A549 (cell line): ENCODE data around the gene TAF11L14.
"Not testable (repeated sequence)": the region's sequence is repeated elsewhere in the genome, so short reads cannot be mapped to it uniquely, and the experiment has no call there.

Experiments used
- CTCF ChIP-seq: fragments of >200 bp; sonication (Bioruptor Twin); formaldehyde crosslinking; IDR thresholded peaks from 3 replicates; pipeline ENCODE4 v1.5.1; 2016
- ESRRA ChIP-seq: fragments of 150-350 bp; IDR thresholded peaks from 2 replicates; pipeline ENCODE4 v1.6.1; 2014; ENCODE audit warnings: mild to moderate bottlenecking, low read length, borderline replicate concordance
- FOSB ChIP-seq: fragments of 250-450 bp; sonication (Bioruptor Pico); IDR thresholded peaks from 2 replicates; pipeline ENCODE4 v1.5.0; 2020; ENCODE audit warnings: mild to moderate bottlenecking, moderate library complexity
- FOSL2 ChIP-seq, 2 experiments: fragments of 450-650 bp in 1 of 2; fragments of >200 bp in 1 of 2; sonication (Bioruptor Twin) in 1 of 2; formaldehyde crosslinking; IDR thresholded peaks; 2 replicates each; pipeline versions ENCODE4 v1.5.0 to v1.6.1; 2016 to 2020; ENCODE audit warnings: mild to moderate bottlenecking in 1 of 2, moderate library complexity in 1 of 2
- JUN ChIP-seq, 2 experiments: fragments of >200 bp; sonication (Bioruptor Twin); formaldehyde crosslinking; IDR thresholded peaks; 2 replicates in 1 of 2; 3 replicates in 1 of 2; pipeline ENCODE4 v1.6.1; 2016 to 2017
- JUNB ChIP-seq: fragments of >200 bp; sonication (Bioruptor Twin); formaldehyde crosslinking; IDR thresholded peaks from 2 replicates; pipeline ENCODE4 v1.6.1; 2016
- MAX ChIP-seq: IDR thresholded peaks from 2 replicates; pipeline ENCODE4 v1.6.1; 2012
- MYC ChIP-seq: IDR thresholded peaks from 2 replicates; pipeline ENCODE4 v1.6.1; 2012; ENCODE audit warnings: mild to moderate bottlenecking, inconsistent platforms, low read length, improper control_type of control experiment, borderline replicate concordance
- POLR2A ChIP-seq: IDR thresholded peaks from 2 replicates; pipeline ENCODE4 v1.6.1; 2012; ENCODE audit warnings: mild to moderate bottlenecking, low read length
- POLR2AphosphoS2 ChIP-seq: conservative IDR thresholded peaks from 2 replicates; pipeline ENCODE4 v1.6.1; 2012; ENCODE audit warnings: low read length, improper control_type of control experiment, inconsistent platforms
- RAD21 ChIP-seq, 2 experiments: fragments of >200 bp in 1 of 2; sonication (Bioruptor Twin) in 1 of 2; formaldehyde crosslinking in 1 of 2; IDR thresholded peaks in 1 of 2; conservative IDR thresholded peaks in 1 of 2; 2 replicates in 1 of 2; 3 replicates in 1 of 2; pipeline ENCODE4 v1.6.1; 2012 to 2018; ENCODE audit warnings: inconsistent platforms in 1 of 2
- RFX5 ChIP-seq: fragments of 450-650 bp; IDR thresholded peaks from 2 replicates; pipeline ENCODE4 v1.7.1; 2014; ENCODE audit warnings: antibody characterized with exemption, mild to moderate bottlenecking, moderate library complexity
- USF2 ChIP-seq: fragments of 450-650 bp; IDR thresholded peaks from 2 replicates; pipeline ENCODE4 v1.6.1; 2014; ENCODE audit warnings: antibody characterized with exemption

- TF ChIP-seq POLR2A; RAD21 (conservative IDR thresholded peaks at IDR 0.05 in 1 of 2, IDR thresholded peaks at IDR 0.05 in 1 of 2); CTCF; POLR2AphosphoS2; RFX5; USF2; JUN (IDR thresholded peaks at IDR 0.05); FOSL2 (IDR thresholded peaks at IDR 0.05); FOSL2 (CRISPR knock-in tag; IDR thresholded peaks at IDR 0.05); JUNB; MYC; FOSB (CRISPR knock-in tag); ESRRA; MAX: not testable (repeated sequence)
Measured at GRCh38 chr5:17597728-17598127, 36.5 kb upstream of the TAF11L14 start, which contains the start of gene TAF11L10.
